Measurements from ENCODE around the gene STARD10.

DNA sequence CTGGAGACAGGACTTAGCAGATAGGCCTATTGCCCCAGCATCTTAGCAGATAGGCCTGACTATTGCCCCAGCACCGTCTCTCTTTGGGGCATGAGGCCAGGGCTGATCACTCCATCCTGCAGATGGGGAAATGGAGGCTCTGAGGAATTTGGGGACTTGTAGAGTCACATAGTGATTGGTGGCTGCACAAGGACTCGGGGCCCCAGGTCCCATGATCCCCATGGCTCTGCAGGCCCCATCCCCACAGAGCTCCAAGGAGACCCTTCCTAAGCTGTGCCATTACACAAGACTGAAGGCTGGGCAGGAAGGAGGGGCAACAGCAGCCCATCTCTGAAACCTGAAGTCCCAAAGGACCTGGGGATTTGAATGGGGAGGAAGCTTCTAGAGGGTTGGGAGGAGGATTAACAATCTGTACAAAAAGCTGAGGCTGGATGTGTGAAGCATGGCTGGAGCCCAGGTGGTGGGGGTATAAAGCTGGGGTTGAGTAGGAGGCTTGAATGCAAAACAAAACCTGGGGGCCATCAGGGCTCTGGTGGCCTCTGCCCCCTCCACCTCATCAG lies 43.2 kb downstream of the STARD10 start:
- no peak for TF ChIP-seq TAF1 (conservative IDR thresholded peaks at IDR 0.05)
- TF ChIP-seq, protein P1, sequence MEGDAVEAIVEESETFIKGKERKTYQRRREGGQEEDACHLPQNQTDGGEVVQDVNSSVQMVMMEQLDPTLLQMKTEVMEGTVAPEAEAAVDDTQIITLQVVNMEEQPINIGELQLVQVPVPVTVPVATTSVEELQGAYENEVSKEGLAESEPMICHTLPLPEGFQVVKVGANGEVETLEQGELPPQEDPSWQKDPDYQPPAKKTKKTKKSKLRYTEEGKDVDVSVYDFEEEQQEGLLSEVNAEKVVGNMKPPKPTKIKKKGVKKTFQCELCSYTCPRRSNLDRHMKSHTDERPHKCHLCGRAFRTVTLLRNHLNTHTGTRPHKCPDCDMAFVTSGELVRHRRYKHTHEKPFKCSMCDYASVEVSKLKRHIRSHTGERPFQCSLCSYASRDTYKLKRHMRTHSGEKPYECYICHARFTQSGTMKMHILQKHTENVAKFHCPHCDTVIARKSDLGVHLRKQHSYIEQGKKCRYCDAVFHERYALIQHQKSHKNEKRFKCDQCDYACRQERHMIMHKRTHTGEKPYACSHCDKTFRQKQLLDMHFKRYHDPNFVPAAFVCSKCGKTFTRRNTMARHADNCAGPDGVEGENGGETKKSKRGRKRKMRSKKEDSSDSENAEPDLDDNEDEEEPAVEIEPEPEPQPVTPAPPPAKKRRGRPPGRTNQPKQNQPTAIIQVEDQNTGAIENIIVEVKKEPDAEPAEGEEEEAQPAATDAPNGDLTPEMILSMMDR (IDR thresholded peaks at IDR 0.05; ENCODE audit: low read depth, low read length, missing input control): no peak
- TF ChIP-seq JUND (IDR thresholded peaks at IDR 0.05): no peak
- no peak for TF ChIP-seq RAD21 (IDR thresholded peaks at IDR 0.05)
- no peak for TF ChIP-seq YY1 (IDR thresholded peaks at IDR 0.05)
- TF ChIP-seq, protein P2, sequence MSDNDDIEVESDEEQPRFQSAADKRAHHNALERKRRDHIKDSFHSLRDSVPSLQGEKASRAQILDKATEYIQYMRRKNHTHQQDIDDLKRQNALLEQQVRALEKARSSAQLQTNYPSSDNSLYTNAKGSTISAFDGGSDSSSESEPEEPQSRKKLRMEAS (IDR thresholded peaks at IDR 0.05): no peak
- no peak for TF ChIP-seq FOXA1 (IDR thresholded peaks at IDR 0.05)
